Endometrial microvascular endothelial cells (primary cell): ENCODE results near the gene GDPD3. TPM values are rescaled to one million over a fixed set of nuclear protein-coding genes. Genes with fewer than 3 reads are reported as not detected.
"Not testable (repeated sequence)": the region's sequence is repeated elsewhere in the genome, so short reads cannot be mapped to it uniquely, and the experiment has no call there.

ENCODE experiments used
- in situ Hi-C: cut with HindIII; loops from 2 replicates; pipeline ENCODE4 v1.10.0; 2017; ENCODE audit warnings: low sequenced_read_pairs, low pct_unique_long_range_greater_than_20kb; ENCODE audit errors: inconsistent ontology term
- total RNA-seq: library from RNA; depleted of rRNA; stranded (reverse); fragments of >200 nt; gene quantifications from one replicate; pipeline ENCODE4 v1.2.3, GENCODE V29; 2015; ENCODE audit errors: inconsistent ontology term

The GDPD3 gene
- total RNA-seq, 1 donor from 2014 or later = 1.3 TPM

DNA sequence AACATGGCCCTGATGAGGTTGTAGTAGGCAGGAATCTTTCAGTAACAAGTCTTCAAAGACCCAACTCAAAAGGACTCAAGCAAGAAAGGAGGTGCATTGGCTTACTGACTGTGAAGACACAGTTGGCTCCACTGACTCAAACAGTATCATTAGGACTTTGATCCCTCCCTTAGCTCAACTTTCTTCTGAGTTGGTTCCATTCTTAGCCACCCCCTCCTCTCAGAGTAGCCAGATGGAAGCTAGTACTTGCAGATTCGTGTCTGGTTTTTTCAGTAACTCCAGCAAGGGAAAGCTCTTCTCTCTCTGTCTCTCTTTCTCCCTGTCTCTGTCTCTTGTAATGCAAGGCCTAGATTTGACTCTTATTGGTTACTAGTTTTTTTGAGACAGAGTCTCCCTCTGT is 14.7 kb upstream of the GDPD3 start:
- in situ Hi-C loops = no loop called here

DNA sequence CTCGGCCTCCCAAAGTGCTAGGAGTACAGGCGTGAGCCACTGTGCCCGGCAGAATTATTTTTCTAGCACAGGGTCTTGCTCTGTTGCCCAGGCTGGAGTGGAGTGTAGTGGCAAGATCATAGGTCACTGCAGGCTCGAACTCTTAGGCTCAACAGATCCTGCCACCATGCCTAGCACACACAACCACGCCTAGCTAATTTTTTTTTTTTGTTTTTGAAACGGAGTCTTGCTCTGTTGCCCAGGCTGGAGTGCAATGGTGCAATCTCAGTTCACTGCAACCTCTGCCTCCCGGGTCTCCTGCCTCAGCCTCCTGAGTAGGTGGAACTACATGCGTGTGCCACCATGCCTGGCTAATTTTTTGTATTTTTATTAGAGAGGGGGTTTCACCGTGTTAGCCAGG is 12.4 kb upstream of the GDPD3 start:
- in situ Hi-C loops = not testable (repeated sequence)

DNA sequence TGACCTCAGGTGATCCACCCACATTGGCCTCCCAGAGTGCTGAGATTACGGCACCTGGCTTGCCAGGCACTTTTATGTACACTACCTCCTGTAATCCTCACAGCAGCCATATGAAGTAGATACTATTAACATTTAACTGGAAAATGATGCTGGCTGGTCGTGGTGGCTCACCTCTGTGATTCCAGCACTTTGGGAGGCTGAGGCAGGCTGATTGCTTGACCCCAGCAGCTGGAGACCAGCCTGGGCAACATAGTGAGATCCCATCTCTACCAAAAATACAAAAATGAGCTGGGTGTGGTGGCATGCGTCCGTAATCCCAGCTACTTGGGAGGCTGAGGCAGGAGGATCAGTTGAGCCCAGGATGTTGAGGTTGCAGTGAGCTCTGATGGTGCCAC is 11.6 kb upstream of the GDPD3 start:
- in situ Hi-C loops = no loop called here

- in situ Hi-C loops = no loop called here
Measured at GRCh38 chr16:30122604-30123160, 9.3 kb upstream of the GDPD3 start.

- in situ Hi-C loops = no loop called here
Measured at GRCh38 chr16:30121741-30122571, 8.6 kb upstream of the GDPD3 start.

- in situ Hi-C loops = no loop called here
Measured at GRCh38 chr16:30120340-30121105, 7.2 kb upstream of the GDPD3 start.

DNA sequence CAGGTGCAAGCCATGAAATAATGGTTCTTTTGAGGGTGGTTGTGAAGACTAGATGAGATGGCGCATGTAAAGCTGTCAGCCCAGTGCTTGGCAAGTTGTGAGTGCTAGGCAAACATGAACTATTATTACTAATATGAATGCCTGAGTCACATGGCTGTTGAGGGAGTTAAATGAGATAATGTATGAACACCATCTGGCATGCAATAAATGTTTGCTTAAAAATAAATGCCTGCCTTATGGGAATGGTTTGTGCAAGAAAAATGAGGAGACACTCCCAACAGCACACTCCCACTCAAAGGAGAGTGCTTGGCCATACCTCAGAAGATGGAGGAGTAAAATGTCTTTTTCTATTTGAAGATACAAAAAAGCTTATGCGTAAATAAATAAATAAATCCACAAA is 6.1 kb upstream of the GDPD3 start:
- in situ Hi-C loops = no loop called here

DNA sequence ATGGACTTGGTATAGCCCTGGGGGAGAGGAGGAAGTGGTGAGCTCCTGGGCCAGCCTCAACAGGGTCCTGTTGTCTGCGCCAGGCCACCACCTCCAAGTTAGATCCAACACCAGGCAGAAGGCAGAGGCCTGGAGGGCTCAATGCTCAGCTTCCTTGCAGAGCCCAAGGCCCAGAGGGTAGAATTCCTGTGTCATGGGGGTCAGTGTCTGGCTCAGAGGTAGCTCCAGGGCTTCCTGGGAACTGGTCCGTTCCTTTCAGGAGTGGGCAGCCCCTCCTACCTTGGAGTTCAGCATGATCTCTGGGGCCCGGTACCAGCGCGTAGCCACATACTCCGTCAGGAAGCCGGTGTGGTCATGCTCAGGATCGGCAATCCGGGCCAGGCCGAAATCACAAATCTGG is 4.4 kb upstream of the GDPD3 start:
- in situ Hi-C loops = no loop called here

- in situ Hi-C loops = no loop called here
Measured at GRCh38 chr16:30116291-30117207, 3.2 kb upstream of the GDPD3 start.

- in situ Hi-C loops = no loop called here
Measured at GRCh38 chr16:30115238-30115637, 1.9 kb upstream of the GDPD3 start.

- in situ Hi-C loops = not testable (repeated sequence)
Measured at GRCh38 chr16:30114833-30115232, 1.5 kb upstream of the GDPD3 start.

DNA sequence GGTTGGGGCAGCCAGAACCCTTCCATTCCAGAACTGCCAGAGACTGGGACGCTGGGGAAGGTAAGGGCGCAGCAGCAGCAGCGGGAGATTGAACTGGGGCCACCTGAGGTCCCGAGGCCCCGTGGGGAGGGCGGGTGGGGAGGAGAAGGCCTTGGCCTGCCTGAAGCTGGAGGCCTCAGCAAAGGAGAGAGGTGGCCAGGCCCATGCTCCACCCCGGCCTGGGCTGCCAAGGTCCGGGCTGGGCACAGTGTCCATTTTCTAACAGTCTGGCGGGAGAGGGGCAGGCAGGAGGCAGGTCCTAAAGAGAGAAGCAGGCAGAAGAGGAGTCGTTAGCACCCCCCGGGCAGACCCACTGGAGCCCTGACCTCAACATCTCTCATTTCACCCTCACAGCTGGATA is 1.1 kb upstream of the GDPD3 start:
- in situ Hi-C loops = no loop called here

DNA sequence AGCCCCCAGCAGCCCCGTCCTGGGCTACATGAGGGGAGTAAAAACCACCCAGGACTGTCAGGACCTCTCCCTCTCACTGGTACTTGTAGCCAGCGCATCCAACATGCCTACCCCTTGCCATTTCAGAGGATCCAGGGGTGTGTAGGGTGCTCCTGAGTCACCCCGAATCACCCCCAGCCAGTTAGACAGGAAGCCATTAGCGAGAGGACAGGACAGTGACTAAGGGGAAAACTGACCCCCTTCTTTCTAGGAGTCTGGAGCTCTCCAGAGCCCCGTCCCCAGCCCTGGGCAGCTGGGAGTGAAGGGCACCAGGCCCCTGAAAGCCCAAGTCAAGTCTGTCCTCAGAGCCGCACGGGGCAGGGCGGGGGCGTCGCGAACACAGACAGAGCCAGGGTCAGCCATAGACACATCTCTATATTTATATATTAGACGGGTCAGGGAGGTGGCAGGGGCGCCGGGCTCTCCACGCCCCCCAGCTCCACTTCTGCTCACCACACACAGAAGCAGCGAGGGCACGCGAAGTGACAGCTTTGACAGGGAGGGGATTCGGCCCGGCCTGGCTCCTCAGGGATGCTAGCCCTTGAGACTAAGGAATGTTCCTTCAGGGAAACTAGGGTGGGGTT is 485 bp upstream of the GDPD3 start:
- in situ Hi-C loops = no loop called here

DNA sequence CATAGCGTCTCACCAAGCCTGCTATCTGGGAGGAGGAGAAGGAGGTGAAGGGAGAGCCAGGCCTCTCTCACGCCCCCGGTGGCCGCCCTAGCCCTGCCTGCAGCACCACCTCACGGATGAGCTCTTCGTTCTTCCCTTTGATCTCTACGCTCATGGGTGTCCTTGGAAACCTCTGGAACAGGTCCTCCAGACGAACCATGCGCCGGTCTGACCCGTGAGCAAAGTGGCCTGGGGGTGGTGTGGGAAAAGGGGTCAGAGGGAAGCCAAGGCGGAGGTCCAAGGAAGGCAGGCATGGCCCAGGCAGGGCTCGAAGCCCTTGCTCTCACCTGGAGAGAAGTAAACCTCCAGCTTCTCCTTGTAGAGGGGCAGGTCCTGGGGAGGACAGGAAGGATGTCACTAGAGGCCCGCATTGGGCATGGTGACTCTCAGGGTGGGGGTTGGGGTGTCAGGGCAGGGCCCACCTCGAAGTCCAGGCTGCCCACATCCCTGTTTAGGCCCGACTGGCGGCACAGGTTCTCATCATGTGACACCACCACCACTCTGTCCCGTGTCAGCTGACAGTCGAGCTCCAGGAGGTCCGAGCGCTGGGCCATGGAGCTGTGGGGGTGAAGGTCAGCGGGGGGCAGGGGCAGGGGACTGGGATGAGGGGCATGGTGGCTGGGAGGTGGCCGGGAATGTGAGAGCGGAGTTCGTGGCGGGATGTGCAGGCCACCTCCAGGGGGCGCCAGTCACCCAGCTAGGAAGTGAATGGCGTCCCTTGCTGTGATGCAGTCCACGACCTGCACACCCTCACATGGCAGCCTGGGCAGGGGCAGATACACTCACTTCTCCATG is 923 bp downstream of the GDPD3 start:
- in situ Hi-C loops = no loop called here

DNA sequence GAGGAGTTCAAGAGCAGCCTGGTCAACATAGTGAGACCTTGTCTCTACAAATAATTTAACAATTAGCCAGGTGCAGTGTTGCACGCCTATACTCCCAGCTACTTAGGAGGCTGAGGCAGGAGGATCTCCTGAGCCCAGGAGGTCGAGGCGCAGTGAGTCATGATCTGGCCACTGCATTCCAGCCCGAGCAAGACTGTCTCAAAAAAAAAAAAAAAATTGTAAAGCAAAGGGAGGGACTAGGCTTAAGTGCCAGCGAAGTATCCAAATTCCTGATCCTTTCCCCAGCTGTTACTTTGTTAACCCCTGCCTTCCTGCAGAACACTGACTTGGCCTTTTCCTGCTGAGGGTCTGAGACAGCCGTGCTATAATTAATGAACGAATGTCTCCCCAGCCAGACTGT is 2.7 kb downstream of the GDPD3 start:
- in situ Hi-C loops = no loop called here

GRCh38 chr16:30108059-30108850 is 5.1 kb downstream of the GDPD3 start:
- in situ Hi-C loops = no loop called here

DNA sequence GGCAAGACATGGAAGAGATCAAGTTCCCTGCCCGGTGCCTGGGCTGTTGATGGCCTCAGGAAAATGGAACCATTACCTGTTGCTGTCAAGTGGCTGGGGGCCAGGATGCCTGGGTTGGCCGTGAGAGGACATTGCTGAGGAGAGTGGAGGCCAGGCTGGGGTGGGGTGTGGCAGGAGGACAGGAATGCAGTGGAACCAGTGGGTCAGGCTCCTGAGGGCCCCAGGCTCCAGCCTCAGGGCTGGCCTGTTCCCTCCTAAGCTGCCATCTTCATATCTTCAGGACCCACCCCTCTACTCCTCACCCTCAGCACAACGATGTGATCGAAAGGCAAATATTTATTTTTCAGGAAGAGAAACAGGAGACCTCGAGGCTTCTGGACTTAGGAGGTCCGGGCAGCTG is 8.8 kb downstream of the GDPD3 start:
- in situ Hi-C loops = no loop called here
